NCI-H2196 treated with DMSO at 0.1 percent for 48 hours (cell line): ENCODE data around the gene GABRE.
"Not testable (repeated sequence)": the region's sequence is repeated elsewhere in the genome, so short reads cannot be mapped to it uniquely, and the experiment has no call there.

Source experiments
- DNase-seq: peaks from one replicate; lab custom pipeline; 2025; ENCODE audit not compliant: unreplicated experiment; lab: John Stamatoyannopoulos, UW

GABRE gene

DNA sequence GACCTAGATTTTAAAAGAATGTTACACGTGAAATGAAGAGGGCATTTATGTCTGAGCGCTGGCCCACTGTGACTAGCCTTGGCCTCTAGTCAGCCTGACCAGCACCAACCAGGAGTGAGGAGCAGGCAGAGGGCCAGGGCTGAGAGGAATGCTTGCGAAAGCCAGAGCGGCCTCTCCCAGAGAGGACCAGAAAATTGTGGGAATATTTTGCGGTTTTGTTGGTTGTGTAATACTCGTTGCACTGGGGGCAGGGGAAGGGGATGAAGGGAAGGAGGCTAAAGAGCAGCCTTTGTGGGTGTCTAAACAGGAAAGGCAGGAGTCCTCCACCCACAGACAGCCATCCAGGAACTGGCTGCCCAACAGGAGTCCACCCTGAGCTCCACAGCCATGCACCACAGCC lies 3.8 kb downstream of the GABRE start:
- no peak for DNase-seq

DNA sequence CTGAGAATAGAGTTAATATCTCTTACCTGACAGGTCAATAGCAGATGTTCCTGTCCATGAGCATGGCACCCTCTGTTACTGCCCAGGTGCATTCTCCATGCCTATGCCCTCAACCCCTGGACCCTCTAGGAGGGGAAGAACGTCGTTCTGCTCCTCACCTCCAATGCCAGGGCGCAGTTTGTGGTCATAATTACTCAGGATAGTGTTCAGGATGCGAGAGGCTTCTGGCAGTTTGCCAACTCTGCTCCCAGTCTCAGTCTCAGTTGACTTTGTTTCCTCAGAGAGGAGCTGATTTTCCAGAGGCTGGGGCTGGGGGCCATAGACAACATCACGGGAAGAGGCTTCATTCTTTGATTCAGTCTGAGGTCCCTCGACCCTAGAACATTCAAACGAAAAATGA lies 4.4 kb downstream of the GABRE start:
- no peak for DNase-seq

DNA sequence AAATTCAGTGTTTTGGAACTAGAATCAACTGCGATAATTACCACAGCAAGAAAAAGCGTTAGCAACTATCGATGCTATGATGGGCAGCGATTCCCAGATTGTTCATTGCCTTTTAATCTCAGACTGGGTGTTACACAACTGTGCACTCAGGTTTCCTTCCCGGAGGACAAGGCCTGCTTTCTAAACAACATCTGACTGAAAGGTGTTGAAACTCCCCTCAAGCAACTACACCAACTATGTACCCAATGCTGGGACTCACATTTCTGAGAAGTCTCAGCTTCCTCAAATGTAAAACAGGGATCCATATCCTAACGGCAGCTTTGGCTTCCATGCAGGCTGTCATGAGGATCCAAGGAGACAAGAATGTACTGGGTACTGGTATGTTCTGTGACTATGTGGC lies 8.2 kb downstream of the GABRE start:
- DNase-seq = no peak

DNA sequence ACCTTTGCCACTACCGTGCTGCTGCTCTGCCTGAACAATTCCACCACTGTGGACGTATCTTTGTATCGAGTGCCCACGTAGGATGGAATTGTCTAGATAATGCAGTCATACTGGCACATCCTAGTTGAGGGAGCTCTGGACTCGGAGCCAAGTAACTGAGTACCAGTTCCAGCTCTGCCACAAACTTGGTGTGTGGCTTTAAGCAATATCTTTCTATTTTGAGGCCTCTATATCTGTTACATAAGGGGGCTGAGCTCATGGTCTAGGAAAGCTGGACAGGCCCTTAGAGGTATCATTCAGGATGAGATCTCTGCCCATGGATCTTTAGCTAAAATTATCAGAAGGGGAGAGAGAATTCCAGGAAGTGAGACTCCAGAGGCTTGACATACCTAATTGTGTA lies 12.4 kb downstream of the GABRE start:
- DNase-seq = no peak

DNA sequence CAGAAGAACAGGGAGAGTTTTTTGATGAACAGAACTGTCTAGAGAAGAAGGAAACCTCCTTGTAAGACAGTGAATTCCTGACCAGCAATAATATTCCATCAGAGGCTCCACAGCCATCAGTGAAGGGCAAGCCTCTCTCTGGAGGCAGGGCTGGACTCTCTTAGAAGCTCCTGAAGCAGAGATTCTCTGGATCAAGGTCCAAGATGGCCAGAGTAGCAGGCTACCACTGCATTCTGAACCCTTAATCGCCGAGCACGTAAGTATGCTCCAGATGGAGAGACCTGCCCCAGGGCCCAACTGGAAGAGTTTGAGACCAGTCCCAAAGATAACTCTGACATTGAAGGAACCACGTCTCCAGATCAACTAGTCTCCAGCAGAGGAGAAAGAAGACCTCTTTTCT lies 16.4 kb downstream of the GABRE start:
- DNase-seq = no peak

DNA sequence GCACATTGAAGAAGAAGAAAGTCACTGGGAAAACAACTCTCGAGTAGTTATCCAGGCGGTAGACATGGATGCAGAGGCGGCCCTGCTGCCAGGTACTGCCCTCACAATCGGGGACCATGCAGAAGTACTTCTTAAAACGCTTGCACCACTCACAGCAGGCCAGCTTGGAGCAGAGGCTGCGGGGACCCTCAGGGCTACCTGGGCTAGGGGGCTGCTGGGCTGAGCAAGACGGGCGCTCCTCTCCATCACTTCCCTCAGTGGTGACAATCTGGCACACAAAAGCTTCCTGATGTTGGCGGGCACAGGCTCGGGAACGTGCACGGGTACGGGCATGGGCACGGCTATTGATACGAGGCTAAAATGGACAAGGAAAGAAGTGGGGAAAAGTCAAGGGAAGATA lies 19.7 kb downstream of the GABRE start:
- DNase-seq = no peak

DNA sequence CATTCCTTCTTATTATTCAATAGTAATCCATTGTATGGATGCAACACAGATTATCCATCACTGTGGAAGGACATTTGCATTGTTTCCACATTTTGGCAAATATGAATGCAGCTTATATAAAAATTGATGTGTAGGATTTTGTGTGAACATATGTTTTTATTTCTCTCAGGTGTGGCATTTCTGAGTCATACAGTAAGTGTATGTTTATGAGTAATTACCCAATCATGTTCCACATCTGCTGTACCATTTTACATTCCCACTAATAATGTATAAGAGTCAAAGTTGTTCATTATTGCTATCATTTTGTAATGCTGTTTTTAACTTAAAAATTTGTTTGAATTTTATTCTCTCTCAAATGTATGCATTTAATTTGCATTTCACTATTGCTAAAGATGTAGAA lies 36.3 kb downstream of the GABRE start:
- no peak for DNase-seq

DNA sequence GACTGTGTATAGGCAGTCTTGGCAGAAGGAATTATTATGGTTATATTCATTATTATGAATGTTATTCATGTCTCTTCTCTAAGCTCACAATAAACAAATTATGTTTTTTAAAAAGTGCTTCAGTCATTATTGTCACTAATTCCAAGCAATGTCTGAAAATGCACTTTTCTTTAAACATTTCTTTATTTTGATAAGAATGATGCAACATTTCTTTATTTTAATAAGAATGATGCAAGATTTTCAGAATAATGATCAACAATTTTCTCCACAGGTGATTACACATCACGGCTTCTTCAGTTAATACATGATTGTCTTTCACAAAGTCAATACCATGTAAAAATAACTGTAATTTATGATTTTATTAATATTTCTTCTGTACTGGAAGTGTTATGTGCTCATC lies 39.1 kb downstream of the GABRE start:
- no peak for DNase-seq

DNA sequence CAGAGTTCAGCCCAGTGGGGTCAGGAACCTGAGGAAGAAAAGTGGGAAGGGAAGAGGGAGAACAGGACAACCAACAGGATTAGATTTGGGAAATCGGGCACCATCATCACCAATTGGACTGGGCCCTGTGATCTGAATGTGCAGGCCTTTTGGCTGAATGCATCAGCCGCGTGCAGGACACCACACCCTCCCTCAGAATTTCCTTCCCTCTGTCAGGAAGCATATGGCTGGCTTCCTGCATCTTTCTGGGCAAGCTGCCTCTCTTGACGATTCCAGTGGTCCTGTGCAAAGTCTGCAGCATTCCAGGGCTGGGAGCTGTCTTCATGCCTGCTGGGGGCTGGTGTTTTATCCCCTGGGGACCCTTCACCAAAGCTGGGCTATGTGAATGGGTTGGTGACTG lies 45.4 kb downstream of the GABRE start:
- DNase-seq = no peak

DNA sequence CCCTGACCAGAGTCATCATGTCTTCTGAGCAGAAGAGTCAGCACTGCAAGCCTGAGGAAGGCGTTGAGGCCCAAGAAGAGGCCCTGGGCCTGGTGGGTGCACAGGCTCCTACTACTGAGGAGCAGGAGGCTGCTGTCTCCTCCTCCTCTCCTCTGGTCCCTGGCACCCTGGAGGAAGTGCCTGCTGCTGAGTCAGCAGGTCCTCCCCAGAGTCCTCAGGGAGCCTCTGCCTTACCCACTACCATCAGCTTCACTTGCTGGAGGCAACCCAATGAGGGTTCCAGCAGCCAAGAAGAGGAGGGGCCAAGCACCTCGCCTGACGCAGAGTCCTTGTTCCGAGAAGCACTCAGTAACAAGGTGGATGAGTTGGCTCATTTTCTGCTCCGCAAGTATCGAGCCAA lies 50.8 kb downstream of the GABRE start:
- no peak for DNase-seq

DNA sequence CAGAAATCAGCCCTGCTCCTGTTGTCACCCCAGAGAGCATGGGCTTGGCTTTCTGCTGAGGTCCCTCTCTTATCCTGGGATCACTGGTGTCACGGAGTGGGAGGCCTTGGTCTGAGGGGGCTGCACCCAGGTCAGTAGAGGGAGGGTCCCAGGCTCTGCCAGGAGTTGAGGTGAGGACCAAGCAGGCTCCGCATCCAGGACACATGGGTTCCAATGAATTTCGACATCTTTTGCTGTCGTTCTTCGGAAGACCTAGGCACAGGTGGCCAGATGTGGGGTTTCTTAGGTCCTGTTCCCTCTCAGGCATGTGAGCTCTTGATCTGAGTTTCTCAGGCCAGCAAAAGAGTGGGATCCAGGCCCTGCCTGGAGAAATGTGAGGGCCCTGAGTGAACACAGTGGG lies 51.8 kb downstream of the GABRE start:
- DNase-seq = no peak

DNA sequence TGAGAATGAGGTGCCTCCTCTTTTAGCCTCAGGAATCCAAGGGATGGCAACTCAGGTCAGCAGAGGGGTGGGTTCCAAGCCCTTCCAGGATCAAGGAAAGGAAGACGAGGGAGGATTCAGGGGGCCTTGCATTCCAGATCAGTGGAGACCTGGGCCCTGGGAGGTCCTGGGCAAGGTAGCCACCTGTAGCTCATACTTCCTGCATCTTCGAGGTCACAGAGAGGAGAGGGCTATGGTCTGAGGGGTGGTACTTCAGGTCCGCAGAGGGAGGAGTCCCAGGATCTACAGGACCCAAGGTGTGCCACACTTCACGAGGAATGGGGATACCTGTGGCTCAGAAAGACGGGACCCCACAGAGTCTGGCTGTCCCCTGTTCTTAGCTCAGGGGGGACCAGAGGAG lies 52.6 kb downstream of the GABRE start:
- DNase-seq = no peak

DNA sequence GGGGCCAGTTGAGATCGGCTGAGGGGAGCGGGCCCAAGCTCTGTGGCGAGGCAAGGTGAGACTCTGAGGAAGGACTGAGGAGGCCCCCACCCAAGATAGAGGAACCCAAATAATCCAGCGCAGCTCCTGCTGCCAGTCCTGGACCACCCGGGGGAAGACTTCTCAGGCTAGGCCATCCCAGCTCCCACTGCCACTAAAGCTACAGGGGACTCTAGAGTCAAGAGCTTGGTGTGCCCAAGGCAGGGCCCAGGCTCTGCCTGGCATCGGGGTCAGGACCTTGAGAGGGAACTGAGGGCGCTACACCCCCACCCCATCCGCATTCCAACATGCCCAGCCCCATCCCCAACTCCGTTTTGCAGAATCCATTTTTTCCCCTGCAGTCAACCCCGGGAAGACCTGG lies 53.2 kb downstream of the GABRE start:
- no peak for DNase-seq

DNA sequence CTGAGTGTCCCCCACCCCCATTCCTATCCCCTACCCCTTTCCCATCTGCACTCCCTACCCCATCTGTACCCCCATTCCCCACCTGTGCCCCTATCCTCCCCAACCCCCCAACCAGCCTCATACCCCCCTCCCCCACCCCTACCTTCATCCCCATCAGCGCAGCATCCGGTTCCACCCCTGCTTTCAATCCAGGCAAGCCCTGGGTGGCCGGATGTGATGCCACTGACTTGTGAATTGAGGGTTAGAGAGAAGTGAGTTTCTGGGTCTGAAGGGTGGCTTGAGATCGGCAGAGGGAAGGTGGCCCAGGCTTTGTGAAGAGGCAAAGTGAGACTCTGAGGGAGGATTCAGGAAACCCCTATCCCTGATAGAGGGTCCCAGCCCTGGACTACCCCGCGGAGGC lies 53.9 kb downstream of the GABRE start:
- DNase-seq = no peak

DNA sequence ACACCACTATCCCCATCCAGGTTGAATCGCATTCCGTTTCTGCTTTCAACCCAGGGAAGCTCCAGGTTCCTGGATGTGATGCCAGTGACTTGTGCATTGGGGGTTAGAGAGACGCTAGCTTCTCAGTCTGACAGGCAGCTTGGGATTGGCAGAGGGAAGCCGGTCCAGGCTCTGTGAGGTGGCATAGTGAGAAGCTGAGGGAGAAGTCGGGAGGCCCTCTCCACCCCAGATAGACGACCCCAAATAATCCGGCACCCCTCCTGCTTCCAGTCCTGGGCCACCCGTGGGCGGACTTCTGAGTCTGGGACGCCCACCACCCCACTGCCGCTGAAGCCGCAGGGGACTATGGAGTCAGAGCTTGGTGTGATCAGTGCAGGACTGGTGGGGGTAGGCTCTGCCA lies 54.4 kb downstream of the GABRE start:
- DNase-seq = no peak

DNA sequence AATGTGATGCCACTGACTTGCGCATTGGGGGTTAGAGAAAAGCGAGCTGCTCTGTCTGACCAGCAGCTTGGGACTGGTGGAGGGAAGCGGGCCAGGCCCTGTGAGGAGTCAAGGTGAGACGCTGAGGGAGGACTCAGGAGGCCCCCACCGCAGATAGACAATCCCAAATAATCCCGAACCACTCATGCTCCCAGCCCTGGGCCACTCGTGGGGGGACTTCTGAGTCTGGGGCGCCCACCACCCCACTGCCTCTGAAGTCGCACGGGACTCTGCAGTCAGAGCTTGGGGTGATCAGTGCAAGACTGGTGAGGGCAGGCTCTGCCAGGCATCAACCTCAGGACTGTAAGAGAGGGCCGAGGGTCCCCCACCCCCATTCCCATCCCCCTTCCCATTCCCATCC lies 54.9 kb downstream of the GABRE start:
- no peak for DNase-seq

DNA sequence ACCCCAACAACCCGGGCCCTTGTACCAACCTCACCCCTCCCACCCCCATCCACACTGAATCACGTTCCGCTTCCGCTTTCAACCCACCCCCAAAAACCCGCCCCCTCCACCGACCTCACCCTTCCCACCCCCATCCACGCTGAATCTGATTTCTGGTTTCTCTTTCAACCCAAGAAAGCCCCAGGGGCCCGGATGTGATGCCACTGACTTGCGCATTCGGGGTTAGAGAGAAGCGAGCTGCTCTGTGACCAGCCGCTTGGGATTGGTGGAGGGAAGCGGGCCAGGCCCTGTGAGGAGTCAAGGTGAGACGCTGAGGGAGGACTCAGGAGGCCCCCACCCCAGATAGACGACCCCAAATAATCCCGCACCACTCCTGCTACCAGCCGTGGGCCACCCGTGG lies 55.7 kb downstream of the GABRE start:
- not testable (repeated sequence) for DNase-seq

DNA sequence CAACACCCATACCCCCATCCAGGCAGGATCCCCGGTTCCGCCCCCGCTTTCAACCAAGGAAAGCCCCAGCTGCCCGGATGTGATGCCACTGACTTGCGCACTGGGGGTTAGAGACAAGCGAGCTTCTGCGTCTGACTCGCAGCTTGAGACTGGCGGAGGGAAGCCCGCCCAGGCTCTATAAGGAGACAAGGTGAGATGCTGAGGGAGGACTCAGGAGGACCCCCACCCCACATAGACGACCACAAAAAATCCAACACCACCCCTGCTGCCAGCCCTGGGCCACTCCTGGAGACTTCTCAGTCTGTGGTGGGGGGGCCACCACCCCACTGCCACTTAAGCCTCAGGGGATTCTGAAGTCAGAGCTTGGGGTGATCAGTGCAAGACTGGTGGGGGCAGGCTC lies 61.7 kb downstream of the GABRE start, which contains the start of gene MAGEA4:
MAGEA4 (plus strand) TSS at position 110 of the 400 bp plus-strand sequence. CDS start 10,776 bp downstream, outside the sequence.
- no peak for DNase-seq

DNA sequence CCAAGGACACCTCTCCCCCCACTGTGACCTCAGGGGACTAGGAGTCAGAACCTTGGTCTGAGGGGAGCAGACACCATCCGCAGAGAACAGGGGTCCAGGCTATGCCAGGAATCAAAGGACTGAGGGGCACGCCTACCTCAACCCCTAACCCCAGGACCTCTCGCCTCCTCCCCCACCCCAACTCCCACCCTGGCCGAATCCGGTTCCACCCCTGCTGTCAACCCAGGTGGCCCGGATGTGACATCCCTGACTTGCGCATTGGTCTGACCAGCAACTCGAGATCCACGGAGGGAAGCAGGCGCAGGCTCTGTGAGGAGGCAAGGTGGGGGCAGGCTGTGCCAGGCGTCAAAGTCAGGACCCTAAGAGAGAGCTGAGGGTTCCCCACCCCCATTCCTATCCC lies 62.3 kb downstream of the GABRE start:
- no peak for DNase-seq

DNA sequence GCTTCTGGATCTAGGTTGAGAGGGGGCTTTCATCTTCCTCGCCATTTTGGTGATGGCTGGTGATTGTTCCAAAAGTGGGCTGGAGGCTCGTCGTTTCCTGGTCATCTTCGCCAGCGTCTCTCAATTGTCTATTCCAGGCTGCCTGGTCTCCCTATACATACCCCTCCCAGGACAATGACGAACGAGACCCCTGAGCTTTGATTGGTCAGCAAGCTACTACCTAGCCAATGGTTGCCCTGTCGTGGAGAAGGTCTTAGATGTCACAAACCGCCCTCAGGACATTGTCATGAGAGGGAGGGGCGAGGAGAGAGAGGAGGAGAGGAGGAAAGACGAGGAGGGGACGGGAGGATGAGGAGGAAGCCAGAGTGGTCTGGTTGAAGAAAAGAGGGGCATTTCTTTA lies 69.5 kb downstream of the GABRE start:
- DNase-seq = no peak
